Activated naive CD4-positive, alpha-beta T cell treated with anti-CD3 and anti-CD28 coated beads for 36 hours (primary cell): ENCODE results near the gene GPR32. TPM values are rescaled to one million over a fixed set of nuclear protein-coding genes. Genes with fewer than 3 reads are reported as not detected.
"Not testable (repeated sequence)": the region's sequence is repeated elsewhere in the genome, so short reads cannot be mapped to it uniquely, and the experiment has no call there.

Experiments
- CTCF ChIA-PET: fragments of 350-600 bp; sonication (Branson Sonifier 250); formaldehyde crosslinking; loops from one replicate; lab custom pipeline; 2021; ENCODE audit warnings: antibody characterized with exemption; lab: Charles Lee
- DNase-seq: peaks from one replicate; pipeline ENCODE4 v3.0.0-alpha.2; 2020
- H3K27ac Mint-ChIP-seq: one replicate; pipeline ENCODE4 v1.8.0; 2021; ENCODE audit warnings: mild to moderate bottlenecking, mixed read lengths
- H3K27me3 Mint-ChIP-seq: one replicate; pipeline ENCODE4 v1.8.0; 2021; ENCODE audit warnings: low read depth, mixed read lengths
- H3K36me3 Mint-ChIP-seq: one replicate; pipeline ENCODE4 v1.8.0; 2021; ENCODE audit warnings: low read depth, mixed read lengths
- H3K4me1 Mint-ChIP-seq: one replicate; pipeline ENCODE4 v1.8.0; 2021; ENCODE audit warnings: low read depth, mixed read lengths
- H3K4me3 Mint-ChIP-seq: one replicate; pipeline ENCODE4 v1.8.0; 2021; ENCODE audit warnings: mild to moderate bottlenecking, moderate library complexity, mixed read lengths
- H3K9me3 Mint-ChIP-seq: one replicate; pipeline ENCODE4 v1.8.0; 2021; ENCODE audit warnings: mixed read lengths
- intact Hi-C: fragments of 100-400 bp; cut with micrococcal nuclease; formaldehyde crosslinking; loops from one replicate; pipeline ENCODE4 v1.15.1; 2023
- total RNA-seq, 2 experiments: library from RNA; stranded (reverse); gene quantifications; one replicate each; pipeline ENCODE4 v1.2.3, GENCODE V29; 2021

GPR32 gene
- total RNA-seq, 2 experiments from 2014 or later: not detected

- Mint-ChIP-seq H3K27me3 (peaks cover 37% of the 10 kb centered on the region), H3K27ac (peak overlapping the region; percentile 2), H3K4me1 (peaks cover 23% of the 10 kb centered on the region), H3K9me3 (no peaks in the 10 kb centered on the region), H3K36me3 (no peaks in the 10 kb centered on the region), H3K4me3 (peak overlapping the region; percentile 26)
- intact Hi-C loops: loop anchor here (10.0 kb wide), 2 partner anchors 377 to 393 kb away; partner anchors contain the start of gene CTU1
- CTCF ChIA-PET: interaction anchor here (0.7 kb wide), 1 partner anchor 27 kb away, joined by 4 read pairs; no protein-coding TSS in a partner anchor
- DNase-seq: peak; percentile 90
These were observed 42.1 kb upstream of the GPR32 start for GRCh38 chr19:50728084-50728737.

- no peak overlapping the region for H3K4me3 Mint-ChIP-seq
- peaks cover 17% of the 10 kb centered on the region for H3K4me1 Mint-ChIP-seq
- no peaks in the 10 kb centered on the region for H3K9me3 Mint-ChIP-seq
- no peak for DNase-seq
- CTCF ChIA-PET: no interaction called here
- no peaks in the 10 kb centered on the region for H3K36me3 Mint-ChIP-seq
- H3K27ac Mint-ChIP-seq: no peak overlapping the region
- H3K27me3 Mint-ChIP-seq: peaks cover 29% of the 10 kb centered on the region
- intact Hi-C loops: loop anchor here (10.0 kb wide), 2 partner anchors 375 to 395 kb away; partner anchors contain the start of gene CTU1
These were observed 40.4 kb upstream of the GPR32 start for GRCh38 chr19:50729894-50730293.

- Mint-ChIP-seq H3K4me1 (no peaks in the 10 kb centered on the region), H3K36me3 (no peaks in the 10 kb centered on the region), H3K9me3 (no peaks in the 10 kb centered on the region), H3K27me3 (peaks cover 39% of the 10 kb centered on the region), H3K27ac (no peak overlapping the region), H3K4me3 (no peak overlapping the region)
- DNase-seq: no peak
- intact Hi-C loops: no loop called here
- CTCF ChIA-PET: no interaction called here
These were observed 34.4 kb upstream of the GPR32 start for GRCh38 chr19:50735869-50736268.

GRCh38 chr19:50736338-50736737, 33.9 kb upstream of the GPR32 start:
- Mint-ChIP-seq H3K27me3 (peaks cover 40% of the 10 kb centered on the region), H3K4me1 (no peaks in the 10 kb centered on the region), H3K4me3 (no peak overlapping the region), H3K36me3 (no peaks in the 10 kb centered on the region), H3K9me3 (no peaks in the 10 kb centered on the region), H3K27ac (no peak overlapping the region)
- intact Hi-C loops: no loop called here
- no peak for DNase-seq
- CTCF ChIA-PET: no interaction called here

GRCh38 chr19:50739132-50739913, 30.9 kb upstream of the GPR32 start:
- no peaks in the 10 kb centered on the region for H3K36me3 Mint-ChIP-seq
- CTCF ChIA-PET: no interaction called here
- H3K9me3 Mint-ChIP-seq: no peaks in the 10 kb centered on the region
- H3K4me3 Mint-ChIP-seq: no peak overlapping the region
- H3K27ac Mint-ChIP-seq: no peak overlapping the region
- no peaks in the 10 kb centered on the region for H3K4me1 Mint-ChIP-seq
- intact Hi-C loops: no loop called here
- H3K27me3 Mint-ChIP-seq: peaks cover 36% of the 10 kb centered on the region
- DNase-seq: no peak

- no peak overlapping the region for H3K27ac Mint-ChIP-seq
- H3K27me3 Mint-ChIP-seq: peaks cover 36% of the 10 kb centered on the region
- intact Hi-C loops: no loop called here
- DNase-seq: no peak
- H3K4me3 Mint-ChIP-seq: no peak overlapping the region
- CTCF ChIA-PET: no interaction called here
- H3K36me3 Mint-ChIP-seq: no peaks in the 10 kb centered on the region
- H3K9me3 Mint-ChIP-seq: no peaks in the 10 kb centered on the region
- no peaks in the 10 kb centered on the region for H3K4me1 Mint-ChIP-seq
These were observed 30.3 kb upstream of the GPR32 start for GRCh38 chr19:50739914-50740426.

- H3K27me3 Mint-ChIP-seq: peaks cover 31% of the 10 kb centered on the region
- CTCF ChIA-PET: no interaction called here
- H3K27ac Mint-ChIP-seq: no peak overlapping the region
- no peaks in the 10 kb centered on the region for H3K4me1 Mint-ChIP-seq
- H3K4me3 Mint-ChIP-seq: no peak overlapping the region
- H3K36me3 Mint-ChIP-seq: no peaks in the 10 kb centered on the region
- H3K9me3 Mint-ChIP-seq: no peaks in the 10 kb centered on the region
- no peak for DNase-seq
- intact Hi-C loops: no loop called here
These were observed 28.9 kb upstream of the GPR32 start for GRCh38 chr19:50741179-50741933.

- Mint-ChIP-seq H3K36me3 (no peaks in the 10 kb centered on the region), H3K27ac (no peak overlapping the region), H3K9me3 (no peaks in the 10 kb centered on the region), H3K4me1 (no peaks in the 10 kb centered on the region), H3K27me3 (peaks cover 27% of the 10 kb centered on the region), H3K4me3 (no peak overlapping the region)
- no peak for DNase-seq
- intact Hi-C loops: no loop called here
- CTCF ChIA-PET: no interaction called here
These were observed 26.7 kb upstream of the GPR32 start for GRCh38 chr19:50743537-50743936.

GRCh38 chr19:50745221-50745620, 25.0 kb upstream of the GPR32 start:
- Mint-ChIP-seq H3K27ac (no peak overlapping the region), H3K27me3 (peaks cover 22% of the 10 kb centered on the region), H3K4me1 (no peaks in the 10 kb centered on the region), H3K36me3 (no peaks in the 10 kb centered on the region), H3K9me3 (no peaks in the 10 kb centered on the region), H3K4me3 (no peak overlapping the region)
- no peak for DNase-seq
- CTCF ChIA-PET: no interaction called here
- intact Hi-C loops: no loop called here

- H3K4me3 Mint-ChIP-seq, H3K27ac Mint-ChIP-seq, CTCF ChIA-PET, intact Hi-C loops, H3K4me1 Mint-ChIP-seq, H3K36me3 Mint-ChIP-seq, H3K9me3 Mint-ChIP-seq, DNase-seq: not testable (repeated sequence)
- peaks cover 16% of the 10 kb centered on the region for H3K27me3 Mint-ChIP-seq
These were observed 23.1 kb upstream of the GPR32 start for GRCh38 chr19:50747141-50747540.

- Mint-ChIP-seq H3K4me1 (no peaks in the 10 kb centered on the region), H3K27ac (no peak overlapping the region), H3K4me3 (no peak overlapping the region), H3K9me3 (no peaks in the 10 kb centered on the region), H3K36me3 (no peaks in the 10 kb centered on the region), H3K27me3 (peaks cover 15% of the 10 kb centered on the region)
- CTCF ChIA-PET: no interaction called here
- no peak for DNase-seq
- intact Hi-C loops: no loop called here
These were observed 20.8 kb upstream of the GPR32 start for GRCh38 chr19:50749490-50749889.

- intact Hi-C loops: no loop called here
- H3K27ac Mint-ChIP-seq: no peak overlapping the region
- no peak for DNase-seq
- CTCF ChIA-PET: no interaction called here
- H3K4me1 Mint-ChIP-seq: no peaks in the 10 kb centered on the region
- H3K4me3 Mint-ChIP-seq: no peak overlapping the region
- H3K36me3 Mint-ChIP-seq: no peaks in the 10 kb centered on the region
- no peaks in the 10 kb centered on the region for H3K9me3 Mint-ChIP-seq
- peaks cover 19% of the 10 kb centered on the region for H3K27me3 Mint-ChIP-seq
These were observed 20.3 kb upstream of the GPR32 start for GRCh38 chr19:50750010-50750409.
